Activated CD4-positive, alpha-beta memory T cell treated with anti-CD3 and anti-CD28 coated beads for 36 hours (primary cell): ENCODE data around the gene CES4A. TPM values are rescaled to one million over a fixed set of nuclear protein-coding genes. Genes with fewer than 3 reads are reported as not detected.
"Not testable (repeated sequence)": the region's sequence is repeated elsewhere in the genome, so short reads cannot be mapped to it uniquely, and the experiment has no call there.

Source experiments
- CTCF ChIA-PET: fragments of 350-600 bp; sonication (Branson Sonifier 250); formaldehyde crosslinking; loops from one replicate; lab custom pipeline; 2021; ENCODE audit warnings: antibody characterized with exemption, inconsistent platforms; lab: Charles Lee
- POLR2A ChIA-PET: fragments of 350-600 bp; sonication (Branson Sonifier 250); formaldehyde crosslinking; loops from one replicate; lab custom pipeline; 2021; ENCODE audit warnings: antibody characterized with exemption; lab: Charles Lee
- DNase-seq: peaks from one replicate; pipeline ENCODE4 v3.0.0-alpha.2; 2020
- H3K27ac Mint-ChIP-seq: one replicate; pipeline ENCODE4 v1.8.0; 2021; ENCODE audit warnings: mixed read lengths
- H3K27me3 Mint-ChIP-seq: one replicate; pipeline ENCODE4 v1.8.0; 2021; ENCODE audit warnings: mixed read lengths
- H3K36me3 Mint-ChIP-seq: one replicate; pipeline ENCODE4 v1.8.0; 2021; ENCODE audit warnings: mixed read lengths
- H3K4me1 Mint-ChIP-seq: one replicate; pipeline ENCODE4 v1.8.0; 2021; ENCODE audit warnings: low read depth, mixed read lengths
- H3K4me3 Mint-ChIP-seq: one replicate; pipeline ENCODE4 v1.8.0; 2021; ENCODE audit warnings: mild to moderate bottlenecking, mixed read lengths
- H3K9me3 Mint-ChIP-seq: one replicate; pipeline ENCODE4 v1.8.0; 2021; ENCODE audit warnings: mixed read lengths
- intact Hi-C: fragments of 100-400 bp; cut with micrococcal nuclease; formaldehyde crosslinking; loops from one replicate; pipeline ENCODE4 v1.15.1; 2023
- total RNA-seq, 2 experiments: library from RNA; stranded (reverse); gene quantifications; one replicate each; pipeline ENCODE4 v1.2.3, GENCODE V29; 2021

CES4A gene
- total RNA-seq, 2 experiments from 2014 or later: 25.0 to 25.9 TPM

DNA sequence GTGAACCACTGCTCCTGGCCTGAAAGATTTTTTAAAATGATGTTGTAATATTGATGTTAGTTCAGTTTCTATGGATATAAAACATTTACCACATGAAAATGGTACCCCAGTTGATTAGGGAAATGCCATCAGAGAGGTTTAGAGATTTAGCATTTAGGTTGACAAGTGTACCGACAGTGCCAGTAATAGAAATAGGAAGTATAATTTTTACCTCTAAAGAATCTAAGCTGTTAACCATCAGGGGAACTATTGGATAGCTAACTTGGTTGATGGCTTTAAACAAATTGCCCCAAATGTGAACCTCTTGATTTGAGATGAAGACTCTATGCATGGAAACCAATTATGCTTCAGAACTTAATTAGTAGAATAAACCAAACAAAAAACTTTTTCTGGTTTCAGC, 47.0 kb downstream of the CES4A start:
- CTCF ChIA-PET: interaction anchor here (1.3 kb wide), 1 partner anchor 17 kb away, joined by 7 read pairs; no protein-coding TSS in a partner anchor
- no peak for DNase-seq
- H3K27me3 Mint-ChIP-seq: no peaks in the 10 kb centered on the region
- no peak overlapping the region for H3K27ac Mint-ChIP-seq
- H3K36me3 Mint-ChIP-seq: peaks cover 45% of the 10 kb centered on the region
- no peak overlapping the region for H3K4me3 Mint-ChIP-seq
- H3K9me3 Mint-ChIP-seq: no peaks in the 10 kb centered on the region
- intact Hi-C loops: no loop called here
- POLR2A ChIA-PET: no interaction called here
- peaks cover 63% of the 10 kb centered on the region for H3K4me1 Mint-ChIP-seq

DNA sequence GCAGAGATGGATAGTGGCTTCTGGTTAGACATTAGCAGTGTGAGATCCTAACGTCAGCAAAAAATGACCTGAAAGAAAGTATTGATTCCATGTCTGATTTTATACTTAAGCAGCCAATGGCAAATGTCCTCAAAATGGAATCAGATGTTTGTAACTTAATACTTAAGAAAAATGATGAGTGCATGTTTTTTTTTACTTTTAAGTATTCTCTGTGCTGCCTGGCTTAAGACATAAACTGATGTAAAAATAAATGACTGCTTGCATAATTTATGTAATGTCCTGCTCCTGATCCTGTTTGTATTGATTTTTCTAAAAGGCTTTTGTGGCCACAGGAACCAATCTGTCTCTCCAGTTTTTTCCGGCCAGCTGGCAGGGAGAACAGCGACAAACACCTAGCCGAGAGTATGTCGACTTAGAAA, 47.9 kb downstream of the CES4A start:
- ChIA-PET POLR2A (no interaction called here), CTCF (interaction anchor here (0.5 kb wide), 1 partner anchor 364 kb away, joined by 6 read pairs; no protein-coding TSS in a partner anchor)
- no peaks in the 10 kb centered on the region for H3K9me3 Mint-ChIP-seq
- no peak overlapping the region for H3K4me3 Mint-ChIP-seq
- intact Hi-C loops: no loop called here
- H3K36me3 Mint-ChIP-seq: peaks cover 43% of the 10 kb centered on the region
- no peak for DNase-seq
- H3K27ac Mint-ChIP-seq: no peak overlapping the region
- H3K4me1 Mint-ChIP-seq: peaks cover 65% of the 10 kb centered on the region
- no peaks in the 10 kb centered on the region for H3K27me3 Mint-ChIP-seq

DNA sequence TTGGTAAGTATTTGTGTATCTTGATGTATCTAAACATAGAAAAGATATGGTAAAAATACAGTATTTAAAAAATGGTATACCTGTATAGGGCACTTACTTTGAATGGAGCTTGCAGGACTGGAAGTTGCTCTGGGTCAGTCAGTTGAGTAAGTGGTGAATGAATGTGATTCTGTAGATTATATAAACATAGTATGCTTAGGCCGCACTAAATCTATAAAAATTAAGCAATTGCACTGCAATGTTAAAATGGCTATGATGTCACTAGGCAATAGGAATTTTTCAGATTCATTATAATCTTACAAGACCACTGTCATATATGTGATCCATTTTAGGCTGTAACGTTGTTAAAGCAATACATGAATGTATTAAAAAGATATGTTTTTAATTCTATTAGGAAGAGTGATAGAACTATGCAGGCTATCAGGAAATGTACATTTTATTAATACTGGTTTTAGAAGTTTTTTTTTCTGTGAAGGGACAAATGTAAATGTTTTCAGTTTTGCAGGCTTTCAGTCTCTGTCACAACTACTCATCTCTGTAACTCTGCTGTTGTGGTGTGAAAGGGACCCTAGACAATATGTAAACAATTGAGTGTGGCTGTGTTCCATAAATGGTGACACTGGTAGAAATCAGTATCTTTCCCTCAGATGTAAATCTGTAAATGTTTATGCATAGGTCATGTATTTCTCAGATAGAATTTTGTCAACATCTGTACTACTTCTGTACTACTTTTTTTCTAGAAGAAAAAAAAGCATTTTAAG, 51.1 kb downstream of the CES4A start:
- no peak overlapping the region for H3K4me3 Mint-ChIP-seq
- H3K27ac Mint-ChIP-seq: no peak overlapping the region
- POLR2A ChIA-PET: no interaction called here
- H3K27me3 Mint-ChIP-seq: no peaks in the 10 kb centered on the region
- no peak for DNase-seq
- CTCF ChIA-PET: interaction anchor here (2.8 kb wide), 1 partner anchor 9 kb away, joined by 10 read pairs; no protein-coding TSS in a partner anchor
- no peaks in the 10 kb centered on the region for H3K9me3 Mint-ChIP-seq
- peaks cover 54% of the 10 kb centered on the region for H3K4me1 Mint-ChIP-seq
- H3K36me3 Mint-ChIP-seq: peaks cover 31% of the 10 kb centered on the region
- intact Hi-C loops: loop anchor here (2.0 kb wide), 1 partner anchor 13 kb away; no protein-coding TSS in a partner anchor

DNA sequence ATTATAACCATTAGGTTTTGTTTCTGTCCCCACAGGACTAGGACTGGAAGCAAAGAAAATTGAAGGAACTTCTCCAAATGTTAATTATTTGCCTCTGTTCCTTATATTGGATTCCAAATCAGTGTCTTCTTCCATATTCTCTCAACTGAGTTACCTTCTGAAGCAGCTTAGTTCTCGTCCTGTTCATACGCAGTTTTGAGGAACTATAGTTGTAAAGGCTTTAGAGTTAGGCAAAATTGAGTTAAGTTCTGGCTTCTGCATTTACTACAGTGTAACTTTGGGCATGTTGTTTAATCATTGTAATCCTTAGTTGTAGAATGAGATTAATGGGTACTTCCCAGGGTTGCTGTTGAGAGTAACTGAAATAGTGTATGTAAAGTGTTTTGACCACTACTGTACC, 51.8 kb downstream of the CES4A start:
- H3K27ac Mint-ChIP-seq: no peak overlapping the region
- CTCF ChIA-PET: interaction anchor here (1.2 to 2.8 kb wide), 4 partner anchors 9 to 135 kb away, joined by 3 to 10 read pairs (median 4); no protein-coding TSS in a partner anchor
- H3K36me3 Mint-ChIP-seq: peaks cover 25% of the 10 kb centered on the region
- no peaks in the 10 kb centered on the region for H3K27me3 Mint-ChIP-seq
- H3K4me3 Mint-ChIP-seq: no peak overlapping the region
- H3K4me1 Mint-ChIP-seq: peaks cover 48% of the 10 kb centered on the region
- no peak for DNase-seq
- intact Hi-C loops: no loop called here
- POLR2A ChIA-PET: no interaction called here
- H3K9me3 Mint-ChIP-seq: no peaks in the 10 kb centered on the region

DNA sequence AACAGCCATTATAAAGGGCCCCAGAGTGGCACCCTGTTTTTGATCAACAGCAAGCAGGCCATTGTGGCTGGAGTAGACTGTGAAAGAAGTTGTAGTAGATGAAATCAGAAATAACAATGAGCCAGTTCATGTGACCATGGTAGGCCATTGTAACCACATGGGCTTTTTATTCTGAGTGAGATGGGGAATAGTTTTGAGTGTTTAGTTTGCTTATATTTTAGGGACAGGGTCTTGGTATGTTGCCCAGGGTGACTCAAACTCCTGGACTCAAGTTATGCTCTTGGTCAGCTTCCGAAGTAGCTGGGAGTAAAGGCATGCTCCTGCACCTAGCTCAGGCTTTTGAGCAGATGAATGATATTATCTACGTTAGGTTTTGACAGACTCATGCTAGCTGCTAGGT, 52.5 kb downstream of the CES4A start:
- H3K9me3 Mint-ChIP-seq: no peaks in the 10 kb centered on the region
- H3K36me3 Mint-ChIP-seq: peaks cover 23% of the 10 kb centered on the region
- peaks cover 43% of the 10 kb centered on the region for H3K4me1 Mint-ChIP-seq
- POLR2A ChIA-PET: interaction anchor here (1.1 kb wide), 2 partner anchors 13 to 23 kb away, joined by 3 to 4 read pairs; no protein-coding TSS in a partner anchor
- H3K27me3 Mint-ChIP-seq: no peaks in the 10 kb centered on the region
- no peak overlapping the region for H3K4me3 Mint-ChIP-seq
- peak overlapping the region; percentile 5 for H3K27ac Mint-ChIP-seq
- no peak for DNase-seq
- intact Hi-C loops: no loop called here
- CTCF ChIA-PET: interaction anchor here (0.7 to 2.8 kb wide), 5 partner anchors 10 to 134 kb away, joined by 3 to 10 read pairs (median 3); no protein-coding TSS in a partner anchor

DNA sequence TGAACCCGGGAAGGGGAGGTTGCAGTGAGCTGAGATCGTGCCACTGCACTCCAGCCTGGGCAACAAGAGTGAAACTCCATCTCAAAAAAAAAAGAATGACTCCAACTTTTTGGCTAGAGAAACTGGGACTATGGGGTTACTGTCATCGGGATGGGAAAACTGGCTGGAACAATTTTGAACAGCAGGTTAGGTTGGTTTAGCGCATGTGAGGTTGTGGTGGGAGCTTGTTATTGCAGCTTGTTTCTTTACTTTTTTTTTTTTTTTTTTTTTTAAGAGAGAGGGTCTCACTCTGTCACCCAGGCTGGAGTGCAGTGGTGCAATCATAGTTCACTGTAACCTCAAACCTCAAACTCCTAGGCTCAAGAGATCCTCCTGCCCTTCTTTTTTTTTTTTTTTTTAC, 53.1 kb downstream of the CES4A start:
- H3K27me3 Mint-ChIP-seq, DNase-seq, H3K9me3 Mint-ChIP-seq, intact Hi-C loops, H3K4me3 Mint-ChIP-seq: not testable (repeated sequence)
- CTCF ChIA-PET: interaction anchor here (0.6 to 2.8 kb wide), 4 partner anchors 11 to 134 kb away, joined by 3 to 10 read pairs (median 4); no protein-coding TSS in a partner anchor
- Mint-ChIP-seq H3K36me3 (peaks cover 21% of the 10 kb centered on the region), H3K27ac (peak overlapping the region; percentile 1), H3K4me1 (peaks cover 41% of the 10 kb centered on the region)
- POLR2A ChIA-PET: interaction anchor here (1.1 kb wide), 2 partner anchors 13 to 24 kb away, joined by 3 to 4 read pairs; no protein-coding TSS in a partner anchor

DNA sequence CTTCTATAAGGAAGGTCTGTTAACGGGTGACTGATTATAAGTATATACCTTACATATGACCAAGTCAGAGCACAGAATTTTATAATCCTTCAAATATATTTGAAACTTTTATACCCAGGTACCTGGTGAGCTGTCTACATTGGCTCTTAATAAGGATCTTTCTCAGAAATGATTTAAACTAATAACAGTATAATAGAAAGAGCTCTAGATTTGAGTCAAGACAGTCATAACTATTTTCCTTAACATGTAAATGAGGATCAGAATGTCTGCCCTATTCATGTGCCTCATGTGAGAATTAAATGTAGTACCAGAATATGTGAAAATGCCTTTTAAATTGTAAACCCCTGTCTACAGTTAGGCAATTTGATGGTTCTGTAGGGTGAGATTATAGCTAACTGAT, 55.0 kb downstream of the CES4A start:
- H3K4me3 Mint-ChIP-seq: no peak overlapping the region
- no peaks in the 10 kb centered on the region for H3K27me3 Mint-ChIP-seq
- peaks cover 39% of the 10 kb centered on the region for H3K4me1 Mint-ChIP-seq
- peaks cover 16% of the 10 kb centered on the region for H3K36me3 Mint-ChIP-seq
- POLR2A ChIA-PET: interaction anchor here (1.1 to 1.4 kb wide), 2 partner anchors 11 to 13 kb away, joined by 4 to 6 read pairs; no protein-coding TSS in a partner anchor
- H3K27ac Mint-ChIP-seq: no peak overlapping the region
- DNase-seq: no peak
- no peaks in the 10 kb centered on the region for H3K9me3 Mint-ChIP-seq
- CTCF ChIA-PET: interaction anchor here (0.9 to 2.6 kb wide), 9 partner anchors 11 to 112 kb away, joined by 3 to 16 read pairs (median 5); partner anchors contain the start of genes CBFB and CES3
- intact Hi-C loops: no loop called here

DNA sequence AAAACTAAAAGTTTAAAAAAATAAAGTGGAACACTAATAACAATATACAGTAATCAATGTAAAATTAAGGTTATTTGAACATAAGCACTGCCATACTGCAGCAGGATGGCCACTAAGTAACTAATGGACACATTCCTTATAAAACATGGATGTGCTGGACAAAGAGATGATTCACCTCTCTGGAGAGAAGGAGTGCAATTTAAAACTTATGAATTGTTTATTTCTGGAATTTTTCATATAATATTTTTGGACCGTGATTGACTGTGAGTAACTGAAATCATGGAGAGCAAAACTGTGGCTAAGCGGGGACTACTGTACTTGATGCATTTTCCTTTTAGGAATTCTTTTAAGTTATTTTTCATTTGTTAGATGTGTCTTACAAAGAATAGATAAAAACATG, 62.4 kb downstream of the CES4A start:
- ChIA-PET CTCF (no interaction called here), POLR2A (no interaction called here)
- intact Hi-C loops: no loop called here
- H3K4me3 Mint-ChIP-seq: no peak overlapping the region
- no peaks in the 10 kb centered on the region for H3K27me3 Mint-ChIP-seq
- no peak overlapping the region for H3K27ac Mint-ChIP-seq
- H3K36me3 Mint-ChIP-seq: peaks cover 8% of the 10 kb centered on the region
- peaks cover 37% of the 10 kb centered on the region for H3K4me1 Mint-ChIP-seq
- DNase-seq: no peak
- H3K9me3 Mint-ChIP-seq: no peaks in the 10 kb centered on the region

DNA sequence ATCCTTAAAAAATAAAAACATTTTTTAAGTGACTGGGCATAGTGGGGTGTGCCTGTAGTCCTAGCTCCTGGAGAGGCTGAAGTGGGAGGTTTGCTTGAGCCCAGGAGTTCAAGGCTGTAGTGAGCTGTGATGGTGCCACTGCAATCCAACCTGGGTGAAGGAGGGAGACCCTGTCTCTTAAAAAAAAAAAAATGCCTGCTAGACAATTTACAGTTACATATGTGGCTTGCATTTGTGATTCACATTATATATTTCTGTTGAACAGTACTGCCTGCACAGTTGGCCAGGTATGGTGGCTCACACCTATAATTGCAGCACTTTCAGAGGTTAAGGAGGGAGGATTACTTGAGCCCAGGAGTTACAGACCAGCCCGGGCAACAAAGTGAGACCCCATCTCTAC, 64.0 kb downstream of the CES4A start:
- ChIA-PET POLR2A (interaction anchor here (1.1 to 1.8 kb wide), 2 partner anchors 23 to 69 kb away, joined by 3 to 11 read pairs; partner anchors contain the start of gene CBFB), CTCF (interaction anchor here (1.1 kb wide), 1 partner anchor 98 kb away, joined by 3 read pairs; no protein-coding TSS in a partner anchor)
- Mint-ChIP-seq H3K36me3 (peaks cover 10% of the 10 kb centered on the region), H3K9me3 (no peaks in the 10 kb centered on the region), H3K4me1 (peaks cover 44% of the 10 kb centered on the region), H3K4me3 (no peak overlapping the region), H3K27ac (peak overlapping the region; percentile 86), H3K27me3 (no peaks in the 10 kb centered on the region)
- DNase-seq: peak; percentile 27
- intact Hi-C loops: loop anchor here (2.0 kb wide), 1 partner anchor 14 kb away; no protein-coding TSS in a partner anchor

DNA sequence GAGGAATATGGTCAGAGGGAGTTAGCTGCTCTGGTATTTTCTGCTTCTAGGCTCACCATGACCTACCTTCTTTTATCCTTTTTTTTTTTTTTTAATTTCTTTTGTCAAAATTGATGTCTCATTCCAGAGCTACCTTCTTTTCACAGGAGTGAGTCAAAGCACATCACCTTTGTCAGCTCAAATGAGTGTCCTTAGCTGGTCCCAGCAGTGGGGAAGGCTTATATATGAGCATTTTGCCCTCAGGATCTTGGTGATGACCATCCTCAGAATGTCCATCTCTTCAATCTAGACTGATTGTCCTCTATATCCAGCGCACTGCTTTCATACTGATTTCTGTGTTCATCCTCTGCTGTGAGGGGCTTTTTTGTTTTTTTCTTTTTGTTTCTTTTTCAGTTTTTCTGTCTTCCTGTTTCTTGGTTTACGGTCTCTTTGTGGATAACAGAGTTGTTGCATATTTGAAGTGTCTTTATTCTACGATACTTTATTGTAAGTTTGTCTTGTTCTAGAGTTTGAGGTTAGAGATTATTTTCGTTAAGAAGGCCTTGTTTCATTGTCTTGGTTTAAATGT, 65.5 kb downstream of the CES4A start:
- Mint-ChIP-seq H3K27ac (peak overlapping the region; percentile 86), H3K4me3 (peak overlapping the region; percentile 60), H3K4me1 (peaks cover 48% of the 10 kb centered on the region), H3K27me3 (no peaks in the 10 kb centered on the region), H3K36me3 (peaks cover 10% of the 10 kb centered on the region), H3K9me3 (no peaks in the 10 kb centered on the region)
- DNase-seq: peak; percentile 27
- intact Hi-C loops: loop anchor here (2.0 kb wide), 3 partner anchors 15 to 257 kb away; no protein-coding TSS in a partner anchor
- ChIA-PET POLR2A (interaction anchor here (0.7 to 1.8 kb wide), 5 partner anchors 24 to 194 kb away, joined by 3 to 11 read pairs (median 4); partner anchors contain the start of genes CBFB, FBXL8, FHOD1 and TRADD), CTCF (interaction anchor here (0.6 to 1.8 kb wide), 8 partner anchors 9 to 303 kb away, joined by 3 to 10 read pairs (median 4); partner anchors contain the start of gene DYNC1LI2)

DNA sequence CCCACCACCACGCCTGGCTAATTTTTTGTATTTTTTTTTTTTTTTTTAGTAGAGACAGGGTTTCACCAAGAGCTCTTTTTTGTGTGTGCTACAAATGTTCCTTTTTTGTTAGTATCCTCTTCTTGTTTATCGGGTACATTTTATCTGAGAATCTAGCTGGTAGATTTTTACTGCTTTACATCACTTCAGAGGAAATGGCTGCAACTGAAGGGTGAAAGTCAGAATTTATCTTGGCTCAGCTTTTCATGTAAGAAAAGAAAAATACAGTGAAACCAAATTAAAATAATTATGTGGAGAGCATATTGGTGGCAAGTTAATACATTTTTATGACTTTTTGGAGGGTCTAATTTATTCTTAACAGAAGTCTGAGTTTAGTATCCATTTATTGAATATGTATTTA, 66.5 kb downstream of the CES4A start:
- H3K4me3 Mint-ChIP-seq: no peak overlapping the region

More for the DNA sequence above, 66.5 kb downstream of the CES4A start:
- Mint-ChIP-seq H3K27ac (peak overlapping the region; percentile 86), H3K9me3 (no peaks in the 10 kb centered on the region), H3K36me3 (peaks cover 11% of the 10 kb centered on the region), H3K4me1 (peaks cover 48% of the 10 kb centered on the region), H3K27me3 (no peaks in the 10 kb centered on the region)
- DNase-seq: no peak
- intact Hi-C loops: loop anchor here (1.0 to 2.0 kb wide), 4 partner anchors 26 to 256 kb away; partner anchors contain the start of gene CBFB
- POLR2A ChIA-PET: interaction anchor here (1.0 to 2.3 kb wide), 5 partner anchors 25 to 70 kb away, joined by 3 to 10 read pairs (median 4); no protein-coding TSS in a partner anchor
- CTCF ChIA-PET: interaction anchor here (0.7 to 1.8 kb wide), 5 partner anchors 24 to 224 kb away, joined by 3 to 5 read pairs (median 3); partner anchors contain the start of gene NAE1
